BE2C (cell line): Measurements from ENCODE around the gene SPANXN4. TPM values are rescaled to one million over a fixed set of nuclear protein-coding genes. Genes with fewer than 3 reads are reported as not detected.

Experiments used
- DNase-seq: peaks from one replicate; pipeline ENCODE4 v3.0.0-alpha.2; 2020
- H3K27me3 ChIP-seq: fragments of 250-450 bp; sonication (Bioruptor Pico); 2 replicates; pipeline ENCODE4 v1.5.1; 2020; ENCODE audit warnings: mild to moderate bottlenecking
- H3K36me3 ChIP-seq: fragments of 250-450 bp; sonication (Bioruptor Pico); 2 replicates; pipeline ENCODE4 v1.5.1; 2020; ENCODE audit warnings: mild to moderate bottlenecking
- H3K4me1 ChIP-seq: fragments of 250-450 bp; sonication (Bioruptor Pico); 2 replicates; pipeline ENCODE4 v1.5.1; 2020
- H3K4me3 ChIP-seq: 2 replicates; pipeline ENCODE4 v1.5.1; 2011; ENCODE audit warnings: low read depth, low read length
- H3K9me3 ChIP-seq: fragments of 250-450 bp; sonication (Bioruptor Pico); 2 replicates; pipeline ENCODE4 v1.5.1; 2020
- CTCF ChIP-seq: IDR thresholded peaks from 2 replicates; pipeline ENCODE4 v1.5.1; 2012; ENCODE audit warnings: mild to moderate bottlenecking, low read depth, low read length
- polyA plus RNA-seq: library from polyadenylated mRNA; unstranded; fragments of >200 nt; gene quantifications from one replicate; pipeline ENCODE4 v1.2.1, GENCODE V29; 2012; ENCODE audit warnings: low read depth, missing spikeins; ENCODE audit not compliant: insufficient read length, insufficient read depth

Gene SPANXN4
- polyA plus RNA-seq: not detected

- TF ChIP-seq CTCF: no peak
- H3K36me3 ChIP-seq: no peaks in the 10 kb centered on the region
- no peak for DNase-seq
- H3K9me3 ChIP-seq: no peaks in the 10 kb centered on the region
- H3K4me1 ChIP-seq: no peaks in the 10 kb centered on the region
- no peak within 1 kb of the TSS for H3K4me3 ChIP-seq
- H3K27me3 ChIP-seq: no peaks in the 10 kb centered on the region
Measured at GRCh38 chrX:143025628-143026027, at the start of gene SPANXN4. Gene SPANXN4 (plus strand): TSS chrX:143025928. CDS start chrX:143026015, 87 bp downstream.

GRCh38 chrX:142977128-142977914, 48.4 kb upstream of the SPANXN4 start:
- no peak for DNase-seq

GRCh38 chrX:142978130-142978684, 47.5 kb upstream of the SPANXN4 start:
- DNase-seq: no peak
- Histone ChIP-seq H3K4me1 (no peaks in the 10 kb centered on the region), H3K9me3 (no peaks in the 10 kb centered on the region)

More at GRCh38 chrX:142977128-142977914, 48.4 kb upstream of the SPANXN4 start:
- Histone ChIP-seq H3K27me3 (no peaks in the 10 kb centered on the region), H3K9me3 (no peaks in the 10 kb centered on the region), H3K4me3 (no peak overlapping the region), H3K4me1 (no peaks in the 10 kb centered on the region), H3K36me3 (no peaks in the 10 kb centered on the region)
- TF ChIP-seq CTCF: no peak

GRCh38 chrX:142982679-142983078, 43.0 kb upstream of the SPANXN4 start:
- Histone ChIP-seq H3K27me3 (no peaks in the 10 kb centered on the region), H3K4me3 (no peak overlapping the region), H3K9me3 (no peaks in the 10 kb centered on the region), H3K4me1 (no peaks in the 10 kb centered on the region), H3K36me3 (no peaks in the 10 kb centered on the region)
- DNase-seq: no peak
- no peak for TF ChIP-seq CTCF

More at GRCh38 chrX:142978130-142978684, 47.5 kb upstream of the SPANXN4 start:
- Histone ChIP-seq H3K4me3 (no peak overlapping the region), H3K36me3 (no peaks in the 10 kb centered on the region), H3K27me3 (no peaks in the 10 kb centered on the region)
- TF ChIP-seq CTCF: no peak

- Histone ChIP-seq H3K27me3 (no peaks in the 10 kb centered on the region), H3K4me1 (no peaks in the 10 kb centered on the region), H3K36me3 (no peaks in the 10 kb centered on the region), H3K4me3 (no peak overlapping the region), H3K9me3 (no peaks in the 10 kb centered on the region)
- DNase-seq: no peak
- no peak for TF ChIP-seq CTCF
Measured at GRCh38 chrX:142994988-142995387, 30.7 kb upstream of the SPANXN4 start.
